ENCODE measurements around the gene P2RY2. TPM values are rescaled to one million over a fixed set of nuclear protein-coding genes. Genes with fewer than 3 reads are reported as not detected.

P2RY2 gene
- total and polyA plus RNA-seq, 2 of the 8 experiments (the other 6 are each of a cell fraction or from before 2014, with no cell fraction given) = 1.0 to 1.5 TPM

- no peak for TF ChIP-seq ATF2 (IDR thresholded peaks at IDR 0.05; ENCODE audit: low read length)
- no peak for TF ChIP-seq TEAD4 (IDR thresholded peaks at IDR 0.05; ENCODE audit: low read depth, low read length)
- TF ChIP-seq BACH1 (IDR thresholded peaks at IDR 0.05; ENCODE audit: low read length) = no peak
- no peak for TF ChIP-seq POU5F1 (IDR thresholded peaks at IDR 0.05; ENCODE audit: low read depth, low read length)
- TF ChIP-seq HDAC6 (IDR thresholded peaks at IDR 0.05; ENCODE audit: low read depth, low read length) = no peak
- TF ChIP-seq TAF7 (optimal IDR thresholded peaks at IDR 0.05; ENCODE audit: borderline replicate concordance, low read depth, low read length) = no peak
- no peak for TF ChIP-seq NANOG (IDR thresholded peaks at IDR 0.05; ENCODE audit: insufficient read depth, low read depth, low read length, poor library complexity, severe bottlenecking)
These were observed 12.3 kb upstream of the P2RY2 start (continued) for GRCh38 chr11:73205661-73206343.
